ENCODE data around the gene OTOS. TPM values are rescaled to one million over a fixed set of nuclear protein-coding genes. Genes with fewer than 3 reads are reported as not detected.

Gene OTOS
- total and polyA plus RNA-seq, 9 of the 15 experiments (the other 6 are each of a cell fraction or from before 2014, with no cell fraction given) = not detected

GRCh38 chr2:240151477-240152031 is 11.1 kb upstream of the OTOS start (continued):
- TF ChIP-seq CTBP1 (IDR thresholded peaks at IDR 0.05; ENCODE audit: borderline replicate concordance) (no peak), SIRT6 (IDR thresholded peaks at IDR 0.05; ENCODE audit: low read depth, low read length) (no peak)

DNA sequence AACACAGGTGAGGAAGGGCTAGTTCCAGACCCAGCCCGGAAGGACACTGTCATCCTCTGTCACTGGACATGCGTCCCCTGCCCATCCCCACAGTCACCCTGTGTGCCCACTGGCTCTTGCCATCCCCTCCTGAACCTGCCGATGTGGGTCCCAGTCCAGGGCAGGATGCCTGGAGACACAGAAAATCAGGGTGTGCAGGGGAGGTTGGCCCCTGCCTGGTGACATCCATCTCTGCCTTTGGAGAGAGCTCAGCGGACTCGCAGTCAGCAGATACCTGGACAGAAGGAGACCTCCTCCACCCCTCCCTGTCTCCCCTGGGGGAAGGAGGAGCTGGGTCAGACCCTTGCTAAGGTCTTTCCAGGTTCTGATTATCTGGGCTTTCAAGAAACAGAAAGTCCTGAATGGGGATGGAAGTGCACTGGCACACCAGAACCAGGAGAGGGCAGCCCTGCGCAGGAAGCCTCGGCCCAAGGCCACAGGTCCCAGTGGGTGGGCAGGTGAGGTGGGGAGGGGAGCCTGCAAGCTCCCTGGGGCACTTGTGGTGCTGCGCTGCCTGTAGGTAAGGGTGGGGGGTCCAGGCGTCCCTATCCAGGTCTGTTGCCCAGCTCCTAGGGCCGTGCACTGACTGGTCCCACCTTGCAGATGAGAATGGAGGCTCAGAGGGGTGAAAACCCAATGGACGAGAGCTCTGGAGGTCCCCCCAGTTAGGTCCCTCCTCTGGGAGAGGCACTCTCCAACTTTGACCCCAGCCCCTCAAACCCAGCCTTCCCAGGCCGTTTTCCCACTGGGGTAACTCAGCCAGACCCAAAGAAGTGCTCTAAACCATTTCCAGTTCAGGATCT is 9.7 kb upstream of the OTOS start:
- H2AFZ ChIP-seq (ENCODE audit: low read depth, low read length) = no peak overlapping the region
- no peaks in the 10 kb centered on the region for H3K79me2 ChIP-seq (ENCODE audit: control insufficient read depth, insufficient read depth, low read length)
- H3K9me3 ChIP-seq (replicated peaks; ENCODE audit: control insufficient read depth, insufficient read depth, low read depth, low read length) = no peaks in the 10 kb centered on the region; the same call in 1 of the 2 replicates
- peak; percentile 88 for ATAC-seq
- intact Hi-C loops (cut with micrococcal nuclease) = loop anchor here (2.0 kb wide), 1 partner anchor 289 kb away; no protein-coding TSS in a partner anchor
- H3K27ac ChIP-seq (ENCODE audit: extremely low read depth, low read depth, low read length) = no peak overlapping the region
- H3K4me2 ChIP-seq (ENCODE audit: insufficient read depth, low read length) = no peak overlapping the region
- FAIRE-seq = no peak
- DNase-seq (ENCODE audit: extremely low read depth in 1 of 4, low spot score in 3 of 4) = peak; percentile 37 to 67 (median 64)
- H3K36me3 ChIP-seq (ENCODE audit: control insufficient read depth, insufficient read depth, low read length) = no peaks in the 10 kb centered on the region
- no peaks in the 10 kb centered on the region for H4K20me1 ChIP-seq (replicated peaks; ENCODE audit: control insufficient read depth, insufficient read depth, low read length)
- H3K4me1 ChIP-seq (replicated peaks in 1 of 2; ENCODE audit: control insufficient read depth in 2 of 2, insufficient read depth in 2 of 2, low read length in 2 of 2) = no peaks in the 10 kb centered on the region; a peak in 1 of 5 replicates
- no peak overlapping the region for H3K4me3 ChIP-seq
- no peaks in the 10 kb centered on the region for H3K9me1 ChIP-seq (ENCODE audit: control insufficient read depth, insufficient read depth, low read length)
- in situ Hi-C loops (cut with MboI) = no loop called here
- H3K27me3 ChIP-seq (ENCODE audit: control insufficient read depth in 2 of 2, insufficient read depth in 2 of 2, low read length in 2 of 2) = peaks cover 0 to 15% of the 10 kb centered on the region in 2 experiments; a peak in 2 of 5 replicates
- 7% methylated on average over 5 of the region's 12 CpGs for WGBS (ENCODE audit: insufficient coverage, low coverage, missing lambda C conversion rate)
- CTCF ChIA-PET (ENCODE audit: low intra/inter-chr PET ratio) = interaction anchor here (0.6 to 1.9 kb wide), 2 partner anchors 124 to 288 kb away, joined by 4 to 7 read pairs; no protein-coding TSS in a partner anchor
- no TSS peak for BruUV-seq (replicated peaks)
- POLR2A ChIA-PET = no interaction called here
- no peak overlapping the region for H3K9ac ChIP-seq (ENCODE audit: insufficient read depth in 1 of 2, low read depth in 2 of 2, low read length in 2 of 2)
- TF ChIP-seq CTCF (IDR thresholded peaks at IDR 0.05 in 2 of 3, conservative IDR thresholded peaks at IDR 0.05 in 1 of 3; ENCODE audit: insufficient read depth in 2 of 3, low read depth in 1 of 3, low read length in 3 of 3) = peak; percentile 63 to 71 (median 68)
- TF ChIP-seq SMC3 (conservative IDR thresholded peaks at IDR 0.05; ENCODE audit: insufficient read depth, low read depth, low read length) = peak; percentile 65; the same call in 1 of the 2 replicates
- TF ChIP-seq TBP (optimal IDR thresholded peaks at IDR 0.05; ENCODE audit: low read depth, low read length) = no peak
- TF ChIP-seq, protein P1, sequence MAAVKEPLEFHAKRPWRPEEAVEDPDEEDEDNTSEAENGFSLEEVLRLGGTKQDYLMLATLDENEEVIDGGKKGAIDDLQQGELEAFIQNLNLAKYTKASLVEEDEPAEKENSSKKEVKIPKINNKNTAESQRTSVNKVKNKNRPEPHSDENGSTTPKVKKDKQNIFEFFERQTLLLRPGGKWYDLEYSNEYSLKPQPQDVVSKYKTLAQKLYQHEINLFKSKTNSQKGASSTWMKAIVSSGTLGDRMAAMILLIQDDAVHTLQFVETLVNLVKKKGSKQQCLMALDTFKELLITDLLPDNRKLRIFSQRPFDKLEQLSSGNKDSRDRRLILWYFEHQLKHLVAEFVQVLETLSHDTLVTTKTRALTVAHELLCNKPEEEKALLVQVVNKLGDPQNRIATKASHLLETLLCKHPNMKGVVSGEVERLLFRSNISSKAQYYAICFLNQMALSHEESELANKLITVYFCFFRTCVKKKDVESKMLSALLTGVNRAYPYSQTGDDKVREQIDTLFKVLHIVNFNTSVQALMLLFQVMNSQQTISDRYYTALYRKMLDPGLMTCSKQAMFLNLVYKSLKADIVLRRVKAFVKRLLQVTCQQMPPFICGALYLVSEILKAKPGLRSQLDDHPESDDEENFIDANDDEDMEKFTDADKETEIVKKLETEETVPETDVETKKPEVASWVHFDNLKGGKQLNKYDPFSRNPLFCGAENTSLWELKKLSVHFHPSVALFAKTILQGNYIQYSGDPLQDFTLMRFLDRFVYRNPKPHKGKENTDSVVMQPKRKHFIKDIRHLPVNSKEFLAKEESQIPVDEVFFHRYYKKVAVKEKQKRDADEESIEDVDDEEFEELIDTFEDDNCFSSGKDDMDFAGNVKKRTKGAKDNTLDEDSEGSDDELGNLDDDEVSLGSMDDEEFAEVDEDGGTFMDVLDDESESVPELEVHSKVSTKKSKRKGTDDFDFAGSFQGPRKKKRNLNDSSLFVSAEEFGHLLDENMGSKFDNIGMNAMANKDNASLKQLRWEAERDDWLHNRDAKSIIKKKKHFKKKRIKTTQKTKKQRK (IDR thresholded peaks at IDR 0.05; ENCODE audit: borderline replicate concordance, low read depth, low read length) = no peak
- no peak for TF ChIP-seq ZFP1 (CRISPR knock-in tag; IDR thresholded peaks at IDR 0.05)
- no peak for TF ChIP-seq SOX6 (IDR thresholded peaks at IDR 0.05)
